HG03432 (cell line): ENCODE data around the gene HUNK.

ENCODE experiments used
- ATAC-seq: cut with Tn5 transposase; IDR thresholded peaks from one replicate; pipeline ENCODE4 v1.9.1; 2021; ENCODE audit warnings: mild to moderate bottlenecking, moderate library complexity; ENCODE audit not compliant: unreplicated experiment

HUNK gene

DNA sequence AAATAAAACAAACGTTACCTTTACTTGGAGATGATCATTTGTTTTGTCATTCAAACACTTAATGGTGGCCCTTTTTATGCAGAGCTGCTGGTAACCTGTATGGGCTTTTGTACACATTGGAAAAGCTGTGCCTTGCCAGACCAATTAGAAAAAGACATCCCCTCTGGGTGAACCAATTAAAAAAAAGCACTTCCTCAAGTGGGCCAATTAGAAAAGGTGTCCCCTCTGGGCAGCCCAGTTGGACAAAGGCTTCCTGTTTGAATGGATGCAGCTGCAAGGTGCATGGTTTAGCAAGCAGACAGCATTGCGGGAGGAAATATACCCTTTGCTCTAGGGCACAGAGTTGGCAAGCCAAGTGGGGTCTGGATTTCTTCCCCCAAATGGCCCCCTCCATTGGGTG lies 21.6 kb downstream of the HUNK start:
- ATAC-seq: no peak

DNA sequence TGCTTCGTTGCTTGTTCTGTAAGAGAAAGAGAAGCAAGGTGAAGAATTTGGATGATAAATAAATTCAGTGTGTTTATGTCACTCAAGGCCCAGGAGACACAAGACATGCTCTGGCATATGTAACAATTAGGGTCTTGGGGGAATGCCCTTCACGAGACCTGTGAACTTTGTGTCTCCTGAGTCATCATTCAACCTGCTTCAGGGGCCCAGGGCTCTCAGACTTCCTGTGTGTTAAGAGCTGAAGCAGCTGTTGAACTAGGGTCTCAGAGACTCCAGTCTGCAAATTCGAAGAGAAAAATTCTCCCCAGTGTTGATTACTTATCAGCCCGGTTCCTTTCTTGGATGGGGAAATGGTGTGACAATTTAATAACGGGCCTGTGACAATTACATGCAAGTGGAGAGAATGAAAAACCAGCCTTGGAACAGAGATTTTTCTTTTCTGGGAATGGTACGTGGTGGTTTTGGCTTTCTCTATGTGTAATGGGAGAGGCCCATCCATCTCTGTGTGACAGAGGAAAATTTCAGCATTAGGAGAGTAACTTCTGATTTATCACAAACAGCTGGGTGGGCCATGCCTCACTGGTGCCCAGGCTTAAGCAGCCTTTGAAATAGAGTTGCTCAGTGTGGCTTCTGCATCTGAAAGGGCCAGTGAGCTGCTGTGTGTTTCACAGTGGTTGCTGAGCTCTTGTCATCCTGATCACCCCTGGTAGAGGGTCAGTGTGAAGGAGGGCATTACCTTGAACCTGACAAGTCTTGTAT lies 22.4 kb downstream of the HUNK start:
- ATAC-seq: no peak

DNA sequence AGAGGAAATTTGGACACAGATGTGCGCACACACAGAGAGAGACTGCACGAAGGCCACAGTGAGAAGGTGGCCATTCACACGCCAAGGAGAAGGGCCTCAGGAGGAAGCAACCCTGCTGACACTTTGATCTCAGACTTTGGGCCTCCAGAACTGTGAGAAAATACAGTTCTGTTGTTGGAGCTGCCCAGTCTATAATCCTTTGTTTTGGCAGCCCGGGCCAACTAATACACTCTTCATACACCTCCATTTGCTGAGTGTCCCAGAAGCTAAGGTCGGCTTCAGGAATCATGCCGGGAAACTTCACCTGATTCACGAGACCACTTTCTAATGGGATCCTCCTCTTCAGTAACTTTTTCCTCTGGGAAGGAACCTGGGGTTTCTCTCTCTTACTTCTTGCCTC lies 23.2 kb downstream of the HUNK start:
- ATAC-seq: no peak

DNA sequence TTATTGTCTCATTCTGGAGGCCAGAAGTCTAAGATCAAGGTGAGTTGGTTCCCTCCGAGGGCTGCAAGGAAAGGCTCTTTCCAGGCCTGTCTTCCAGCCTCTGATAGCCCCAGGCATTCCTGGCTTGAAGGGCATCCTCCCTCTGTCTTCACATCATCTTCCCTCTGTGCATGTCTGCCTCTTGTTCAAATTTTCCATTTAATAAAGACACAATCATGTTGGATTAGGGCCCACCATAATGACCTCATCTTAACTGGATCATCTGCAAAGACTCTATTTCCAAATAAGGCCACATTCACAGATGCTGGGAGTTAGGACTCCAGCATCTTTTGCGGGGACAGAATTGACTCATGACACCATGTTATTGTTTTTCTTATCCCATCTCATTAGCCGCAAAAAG lies 24.5 kb downstream of the HUNK start:
- ATAC-seq: no peak

DNA sequence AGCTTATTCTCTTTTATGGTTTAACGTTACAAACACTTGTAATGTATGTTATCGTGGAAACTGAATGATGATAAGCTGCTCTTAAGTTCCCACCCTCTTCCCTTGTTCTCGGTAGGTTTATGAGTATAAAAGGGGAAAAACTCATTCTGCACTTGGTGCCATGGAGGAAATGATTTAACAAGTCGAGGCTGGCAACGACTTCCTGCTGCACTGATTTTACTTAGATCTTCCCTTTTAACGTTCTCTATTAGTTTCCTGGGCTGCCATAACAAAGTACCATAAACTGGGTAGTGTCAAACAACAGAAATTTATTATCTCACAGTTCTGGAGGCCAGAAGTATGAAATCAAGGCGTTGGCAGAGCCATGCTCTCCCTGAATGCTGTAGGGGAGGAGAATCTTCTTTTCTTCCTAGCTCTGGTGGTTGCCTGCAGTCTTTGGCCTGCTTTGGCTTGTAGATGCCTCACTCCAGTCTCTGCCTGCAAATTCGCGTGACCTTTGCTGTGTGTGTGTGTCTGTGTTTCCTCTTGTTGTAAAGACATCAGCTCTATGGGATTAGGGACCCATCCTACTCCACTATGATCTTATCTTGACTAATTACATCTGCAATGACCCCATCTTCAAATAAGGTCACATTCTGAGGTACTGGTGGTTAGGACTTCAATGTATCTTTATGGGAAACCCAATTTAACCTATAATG lies 26.3 kb downstream of the HUNK start:
- ATAC-seq: no peak

DNA sequence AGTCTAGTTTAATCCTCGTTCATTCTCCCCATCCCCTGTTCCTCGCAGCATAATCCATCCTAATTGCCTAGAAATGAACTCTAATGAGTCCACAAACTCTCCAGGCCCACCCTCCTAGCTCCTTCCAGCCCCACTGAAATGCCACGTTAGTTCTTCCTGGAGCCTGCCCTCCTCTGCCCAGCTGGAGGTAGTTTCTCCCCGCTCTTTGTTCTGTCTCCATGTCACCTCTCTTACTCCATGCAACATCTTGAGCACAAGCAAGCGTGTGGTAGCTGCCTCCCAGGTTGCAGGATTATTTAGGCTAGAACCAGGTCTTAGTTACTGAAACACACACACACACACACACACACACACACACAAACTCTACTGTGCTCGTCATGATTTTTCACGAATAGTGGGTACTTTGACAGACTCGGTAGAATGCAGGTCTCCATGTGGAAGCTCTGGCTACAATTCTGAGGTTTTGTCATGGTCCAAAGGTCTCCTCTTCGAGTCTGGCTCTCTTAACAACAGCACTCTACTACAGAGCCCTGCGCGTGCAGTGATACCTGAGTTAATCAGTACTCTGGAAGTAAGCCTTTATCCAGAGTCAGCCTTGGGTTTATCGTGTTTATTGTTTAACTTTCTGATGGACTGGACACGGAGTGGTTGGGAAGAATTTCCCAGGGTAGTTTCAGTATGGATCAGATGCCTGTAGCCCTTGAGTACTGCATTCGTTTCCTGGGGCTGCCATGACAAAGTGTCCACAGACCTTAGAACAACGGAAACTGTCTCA lies 27.5 kb downstream of the HUNK start:
- ATAC-seq: no peak

DNA sequence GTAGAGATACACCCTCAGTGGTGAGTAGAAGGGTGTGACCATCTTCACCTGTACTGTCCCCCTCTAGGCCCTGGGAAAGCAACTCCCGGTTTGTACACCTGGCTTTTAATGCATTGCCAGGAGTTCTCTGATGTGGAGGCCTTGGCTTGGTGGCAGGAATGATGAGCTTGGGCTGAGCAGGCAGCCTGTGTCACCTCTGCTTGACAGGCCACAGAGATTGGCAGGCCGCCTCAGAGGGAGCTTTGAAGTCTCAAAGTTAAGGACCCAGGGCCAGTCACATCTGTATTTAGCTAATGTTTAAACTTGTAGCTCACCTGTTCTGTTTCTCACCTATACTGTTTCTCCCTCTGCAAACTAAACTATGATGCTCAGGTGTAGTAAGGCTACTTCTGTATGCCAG lies 28.5 kb downstream of the HUNK start:
- no peak for ATAC-seq

DNA sequence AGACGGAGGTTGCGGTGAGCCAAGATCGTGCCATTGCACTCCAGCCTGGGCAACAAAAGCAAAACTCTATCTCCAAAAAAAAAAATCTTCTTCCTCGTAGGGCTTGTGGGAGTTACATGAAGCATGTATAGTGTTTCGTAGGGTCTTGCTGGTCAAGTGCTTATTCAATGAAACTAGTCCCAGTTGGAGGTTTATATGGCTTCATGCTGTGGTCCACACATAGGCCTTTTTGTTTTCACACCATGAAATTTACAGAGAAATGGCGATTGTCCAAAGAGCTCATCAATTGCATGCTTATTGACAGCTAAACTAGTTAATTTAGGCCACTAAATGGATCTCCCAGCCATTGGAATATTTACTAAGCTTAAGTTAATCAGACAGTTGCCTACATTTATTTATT lies 29.6 kb downstream of the HUNK start:
- no peak for ATAC-seq

DNA sequence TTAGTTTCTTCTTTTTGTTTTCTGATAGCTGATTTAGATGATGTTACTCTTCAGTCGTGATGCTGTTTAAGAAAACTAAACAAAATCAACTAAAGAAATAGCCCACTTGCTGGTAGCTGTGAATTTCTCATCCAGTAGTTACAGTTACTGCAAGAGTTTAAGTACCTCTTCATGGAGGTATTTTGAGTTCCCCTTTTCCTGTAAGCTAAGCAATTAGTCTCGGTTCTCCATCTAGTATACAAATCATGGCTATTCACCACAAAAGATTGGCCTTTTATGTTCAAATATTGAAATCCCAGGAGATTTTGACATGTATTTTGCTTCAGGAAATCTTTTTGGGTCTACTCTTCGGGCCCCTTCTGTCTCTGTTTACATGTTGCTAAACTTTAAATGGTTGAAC lies 31.1 kb downstream of the HUNK start:
- no peak for ATAC-seq

DNA sequence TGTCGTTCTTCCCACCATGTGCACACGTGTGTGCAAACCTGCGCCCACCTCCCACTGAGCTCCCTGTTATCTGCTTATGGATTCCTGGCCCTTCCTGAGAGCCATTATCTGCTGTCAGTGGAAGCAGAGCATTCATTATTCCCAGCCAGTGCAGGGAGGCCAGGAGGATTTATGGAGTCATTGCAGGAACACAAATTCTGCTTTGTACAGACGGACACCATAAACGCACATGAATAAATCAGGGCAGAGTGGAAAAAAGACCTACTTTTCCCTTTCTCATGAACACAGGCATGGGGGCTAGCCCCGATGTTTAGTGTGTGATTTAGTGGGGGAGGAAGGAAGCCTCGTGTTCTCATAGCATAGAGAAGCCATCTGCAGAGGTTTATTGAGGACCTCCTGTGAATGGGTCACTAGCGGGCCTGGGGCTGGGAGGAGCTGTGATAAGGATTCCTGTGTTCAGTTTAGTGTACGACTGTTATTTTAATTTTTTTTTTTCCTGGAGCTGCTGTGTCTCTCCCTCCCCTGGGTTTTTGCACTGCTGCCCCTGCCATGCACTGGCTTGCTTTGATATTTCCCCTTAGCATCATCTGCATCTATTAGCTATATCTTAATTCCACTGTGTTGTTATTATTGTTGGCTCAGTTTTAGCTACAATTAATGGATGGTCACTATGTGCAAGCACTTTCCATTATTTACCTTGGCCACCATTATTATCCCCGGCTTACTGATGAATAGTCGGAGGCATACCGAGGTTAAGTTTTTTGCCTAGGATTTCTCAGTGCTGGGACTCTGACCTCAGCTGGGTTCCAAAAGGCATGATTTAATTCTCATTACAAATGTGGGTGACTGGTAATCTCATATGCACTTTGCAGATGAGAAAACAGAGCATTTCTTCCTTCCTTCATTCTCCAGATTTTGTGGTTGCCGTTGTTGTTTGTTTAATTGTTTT lies 33.0 kb downstream of the HUNK start:
- no peak for ATAC-seq

DNA sequence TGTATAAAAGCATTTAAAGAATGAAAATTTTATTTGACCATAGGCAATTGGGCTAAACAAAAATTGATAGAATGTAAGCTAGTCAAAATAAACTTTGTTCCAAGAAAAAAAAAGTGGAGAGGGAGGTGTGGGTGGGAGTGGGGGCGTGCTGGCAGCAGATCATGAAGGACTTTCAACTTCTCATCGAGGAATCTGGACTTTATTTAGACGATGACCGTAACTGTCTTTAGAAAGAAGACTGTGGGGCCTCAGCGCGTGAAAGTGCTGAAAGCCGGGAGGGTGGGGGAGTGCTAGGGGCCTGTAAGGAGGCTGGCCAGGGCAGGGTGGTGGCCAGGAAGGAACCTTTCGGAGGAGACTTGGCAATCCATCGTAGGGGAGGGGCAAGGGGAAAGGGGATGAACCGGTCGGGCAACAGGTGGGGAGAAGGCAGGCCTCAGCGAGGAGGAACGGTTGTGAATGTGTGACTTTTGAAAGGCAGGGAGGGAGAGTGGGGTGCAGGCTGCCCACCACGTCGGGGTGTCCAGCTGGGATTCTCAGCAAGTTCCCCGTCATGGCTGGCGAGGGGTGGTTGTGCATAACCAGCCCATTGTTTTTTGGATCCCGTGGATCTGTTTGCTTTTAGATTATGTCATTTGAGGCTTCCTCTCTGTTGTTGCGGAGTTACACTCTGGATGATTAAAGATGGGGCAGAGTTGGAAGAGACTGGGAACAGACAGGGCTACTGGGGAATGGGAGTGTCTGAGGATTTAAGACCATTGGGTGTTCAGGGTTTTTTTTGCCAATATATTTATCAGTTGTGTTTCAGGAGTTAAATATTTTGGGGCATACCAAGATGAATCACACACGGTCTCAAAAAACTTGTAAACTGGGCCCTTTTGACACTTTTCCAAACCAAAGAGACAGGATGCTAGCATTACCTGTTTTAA lies 35.5 kb downstream of the HUNK start:
- ATAC-seq: no peak

DNA sequence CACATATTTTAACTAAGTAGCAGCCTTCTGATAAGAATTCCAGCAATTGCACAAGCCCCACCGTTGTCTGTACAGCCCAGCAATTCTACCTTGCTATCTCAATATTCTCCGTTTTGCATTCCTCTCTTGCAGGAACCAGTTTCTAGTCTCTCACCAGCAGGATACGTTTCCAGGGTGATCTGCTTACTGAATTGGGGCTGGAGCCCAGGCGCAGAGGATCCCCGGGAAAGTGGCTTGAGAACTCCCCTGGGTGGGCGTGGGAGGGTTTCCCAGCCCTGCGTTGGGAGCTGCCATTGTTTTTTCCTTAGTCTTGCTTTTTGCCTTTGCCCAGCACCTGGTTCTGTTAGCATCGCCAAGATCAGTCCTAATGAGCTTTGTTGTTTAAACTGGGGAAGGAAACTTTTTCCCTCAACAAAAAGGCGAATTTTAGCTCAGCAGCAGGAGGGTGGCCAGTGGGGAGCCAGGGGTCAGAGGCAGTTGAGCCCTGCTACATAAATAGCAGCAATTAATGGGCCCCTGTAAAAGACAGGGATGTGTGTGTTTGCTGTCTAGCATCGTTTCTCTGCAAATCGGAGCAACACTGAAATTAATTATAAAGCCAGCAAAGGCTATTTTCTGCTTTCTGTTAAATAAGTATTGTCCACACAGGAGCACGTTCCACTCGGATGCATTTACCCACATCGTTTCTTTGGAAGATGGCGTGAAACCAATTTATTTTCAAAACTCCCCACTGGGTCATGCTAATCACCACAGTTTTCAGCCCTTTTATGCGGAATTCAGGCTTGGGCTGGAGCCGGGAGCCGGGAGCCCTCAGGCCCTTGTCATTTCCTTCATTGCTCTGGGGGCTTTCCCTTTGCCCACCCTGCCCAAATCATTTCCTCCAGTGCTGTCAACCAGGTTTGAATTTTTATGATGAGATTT lies 36.6 kb downstream of the HUNK start:
- no peak for ATAC-seq

DNA sequence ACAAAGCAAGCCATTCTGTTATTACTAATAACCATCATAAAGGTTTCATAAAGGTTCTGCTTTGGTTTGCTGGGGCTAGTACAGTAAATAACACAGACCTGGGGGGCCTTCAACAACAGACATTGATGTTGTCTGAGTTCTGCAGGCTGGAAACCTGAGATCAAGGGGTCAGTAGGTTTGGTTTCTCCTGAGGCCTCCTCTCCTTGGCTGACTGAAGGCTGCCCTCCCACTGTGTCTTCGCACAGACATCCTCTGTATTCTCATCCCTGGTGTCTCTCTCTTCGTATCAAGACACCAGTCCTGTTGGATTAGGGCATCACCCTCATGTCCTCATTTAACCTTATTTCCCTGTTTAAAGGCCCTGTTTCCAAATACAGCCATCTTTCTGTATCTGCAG lies 37.3 kb downstream of the HUNK start:
- ATAC-seq: no peak

DNA sequence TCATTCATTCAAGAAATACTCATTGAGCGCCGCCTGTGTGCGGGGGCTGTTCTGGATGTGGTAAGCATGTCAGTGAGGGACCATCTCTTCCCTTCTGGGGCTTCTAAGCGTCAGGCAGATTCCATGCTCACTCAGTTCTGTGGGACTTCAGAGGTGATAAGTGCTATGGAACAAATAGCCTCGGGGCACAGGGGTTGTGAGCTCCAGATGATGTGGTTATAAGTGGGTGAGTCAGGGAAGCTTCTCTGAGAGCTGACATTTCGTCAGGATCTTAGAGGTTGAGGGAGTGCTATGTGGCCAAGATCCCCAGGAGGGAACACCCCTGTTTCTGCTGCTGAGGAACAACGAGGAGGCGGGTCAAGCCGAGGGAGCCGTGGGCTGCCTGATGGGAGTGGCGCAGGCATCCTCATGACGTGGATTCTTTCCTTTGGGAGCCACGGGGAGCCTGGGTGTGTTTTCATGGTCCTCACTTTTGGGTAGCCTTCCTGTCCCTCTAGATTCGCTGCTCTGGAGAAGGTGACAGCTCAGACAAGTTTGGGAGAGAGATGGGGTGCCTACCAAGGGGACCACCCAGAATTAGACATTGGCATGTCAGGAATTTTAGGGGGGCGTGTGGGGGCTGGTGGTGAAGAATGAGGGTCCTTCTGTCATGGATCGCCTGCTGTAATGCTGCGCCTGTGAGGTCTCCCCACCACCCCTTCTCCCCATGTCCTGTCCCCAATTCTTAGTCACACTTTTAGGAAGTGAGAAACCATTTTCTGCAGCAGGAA lies 38.5 kb downstream of the HUNK start:
- ATAC-seq: no peak

DNA sequence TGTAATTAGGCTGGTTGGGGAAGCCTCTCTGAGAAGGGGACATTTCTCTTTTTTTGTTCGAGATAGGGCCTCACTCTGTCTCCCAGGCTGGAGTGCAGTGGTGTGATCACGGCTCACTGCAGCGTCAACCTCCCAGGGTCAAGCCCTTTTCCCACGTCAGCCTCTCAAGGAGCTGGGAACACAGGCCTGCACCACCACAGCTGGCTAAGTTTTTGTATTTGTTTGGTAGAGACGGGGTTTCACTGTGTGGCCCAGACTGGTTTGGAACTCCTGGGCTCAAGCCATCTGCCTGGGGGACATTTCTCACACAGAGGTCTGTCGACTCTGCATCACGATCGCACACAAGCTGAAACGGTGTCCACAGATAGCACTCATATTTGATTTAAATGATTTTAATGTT lies 39.7 kb downstream of the HUNK start:
- ATAC-seq: no peak

DNA sequence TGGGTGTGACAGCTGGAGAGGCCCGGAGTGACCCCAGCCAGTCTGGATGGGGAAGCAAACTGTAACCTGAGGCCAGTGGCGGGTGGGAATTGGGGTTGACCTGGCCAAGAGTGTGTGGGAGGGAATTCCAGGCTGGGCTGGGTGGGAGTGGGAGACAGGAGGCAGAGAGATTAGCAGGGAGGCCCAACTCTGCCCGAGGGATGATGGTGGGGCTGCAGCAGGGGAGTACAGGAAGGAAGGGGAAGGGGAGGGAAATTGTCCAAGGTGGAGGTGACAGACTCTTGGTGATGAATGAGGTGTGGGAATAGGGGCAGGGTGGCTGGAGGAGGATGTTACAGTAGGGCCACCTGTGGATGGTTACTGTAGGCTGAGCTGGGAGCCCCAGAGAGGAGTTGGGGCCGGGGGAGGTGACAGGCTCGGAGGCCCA lies 40.4 kb downstream of the HUNK start:
- ATAC-seq: no peak

DNA sequence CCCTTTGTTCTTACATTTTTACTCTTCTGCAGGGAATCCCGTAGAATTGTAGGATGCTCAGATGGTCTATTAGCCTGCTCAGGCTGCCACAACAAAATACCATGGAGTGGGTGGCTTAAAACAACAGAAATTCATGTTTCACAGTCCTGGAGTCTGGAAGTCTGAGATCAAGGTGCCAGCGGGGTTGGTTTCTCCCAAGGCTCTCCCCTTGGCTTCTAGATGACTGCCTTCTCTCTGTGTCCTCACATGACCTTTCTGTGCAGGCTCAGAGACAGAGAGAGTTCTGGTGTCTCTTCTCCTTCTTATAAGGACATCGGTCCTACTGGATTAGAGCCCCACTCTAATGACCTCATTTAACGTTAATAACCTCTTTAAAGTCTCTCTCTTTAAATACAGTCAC lies 41.7 kb downstream of the HUNK start:
- no peak for ATAC-seq

DNA sequence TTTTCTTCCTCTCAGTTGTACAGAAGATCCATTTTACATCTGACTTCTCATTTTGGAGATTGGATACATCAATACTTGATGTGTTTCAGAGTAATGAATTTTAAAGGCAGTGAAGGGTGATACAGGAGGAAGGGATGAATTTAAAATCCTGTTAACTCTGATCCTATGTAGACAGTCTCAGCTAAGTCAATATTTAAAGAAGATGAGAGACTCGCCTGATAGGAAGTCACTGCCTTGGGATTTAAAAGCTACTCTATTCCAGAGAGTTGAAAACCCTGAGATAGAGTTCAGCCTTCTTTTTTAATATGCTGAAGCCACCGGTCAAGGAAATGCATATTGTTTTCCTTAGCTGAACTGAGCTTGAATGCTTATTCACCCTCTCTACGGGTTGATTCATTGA lies 42.7 kb downstream of the HUNK start:
- no peak for ATAC-seq
